ENCODE data around the gene ZNF576.

Gene ZNF576

DNA sequence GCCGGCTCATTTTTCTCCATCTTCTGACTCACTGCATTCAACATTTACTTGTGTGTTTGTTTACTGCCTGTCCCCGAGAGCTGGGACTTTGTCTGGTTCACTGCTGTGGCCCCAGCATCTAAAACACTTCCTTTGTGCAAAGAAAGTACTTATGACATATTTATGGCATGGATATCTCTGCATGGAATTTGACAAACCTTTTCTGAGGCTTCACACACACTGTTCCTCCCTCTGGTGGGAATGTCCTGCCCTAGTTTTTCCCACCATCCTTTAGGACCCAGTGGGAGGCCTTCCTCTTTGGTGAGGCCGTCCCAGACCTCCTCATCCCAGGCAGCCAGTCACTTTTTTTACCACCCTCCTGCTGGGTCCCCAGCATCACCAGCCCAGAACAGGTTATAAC, 14.1 kb downstream of the ZNF576 start:
- in situ Hi-C loops (cut with MboI; ENCODE audit: low sequenced_read_pairs, unreplicated experiment): no loop called here
- DNase-seq (ENCODE audit: low spot score): no peak
- TF ChIP-seq, protein P1, sequence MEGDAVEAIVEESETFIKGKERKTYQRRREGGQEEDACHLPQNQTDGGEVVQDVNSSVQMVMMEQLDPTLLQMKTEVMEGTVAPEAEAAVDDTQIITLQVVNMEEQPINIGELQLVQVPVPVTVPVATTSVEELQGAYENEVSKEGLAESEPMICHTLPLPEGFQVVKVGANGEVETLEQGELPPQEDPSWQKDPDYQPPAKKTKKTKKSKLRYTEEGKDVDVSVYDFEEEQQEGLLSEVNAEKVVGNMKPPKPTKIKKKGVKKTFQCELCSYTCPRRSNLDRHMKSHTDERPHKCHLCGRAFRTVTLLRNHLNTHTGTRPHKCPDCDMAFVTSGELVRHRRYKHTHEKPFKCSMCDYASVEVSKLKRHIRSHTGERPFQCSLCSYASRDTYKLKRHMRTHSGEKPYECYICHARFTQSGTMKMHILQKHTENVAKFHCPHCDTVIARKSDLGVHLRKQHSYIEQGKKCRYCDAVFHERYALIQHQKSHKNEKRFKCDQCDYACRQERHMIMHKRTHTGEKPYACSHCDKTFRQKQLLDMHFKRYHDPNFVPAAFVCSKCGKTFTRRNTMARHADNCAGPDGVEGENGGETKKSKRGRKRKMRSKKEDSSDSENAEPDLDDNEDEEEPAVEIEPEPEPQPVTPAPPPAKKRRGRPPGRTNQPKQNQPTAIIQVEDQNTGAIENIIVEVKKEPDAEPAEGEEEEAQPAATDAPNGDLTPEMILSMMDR (IDR thresholded peaks at IDR 0.05; ENCODE audit: borderline replicate concordance, control extremely low read depth, extremely low read depth, insufficient read depth, missing control alignments): no peak

DNA sequence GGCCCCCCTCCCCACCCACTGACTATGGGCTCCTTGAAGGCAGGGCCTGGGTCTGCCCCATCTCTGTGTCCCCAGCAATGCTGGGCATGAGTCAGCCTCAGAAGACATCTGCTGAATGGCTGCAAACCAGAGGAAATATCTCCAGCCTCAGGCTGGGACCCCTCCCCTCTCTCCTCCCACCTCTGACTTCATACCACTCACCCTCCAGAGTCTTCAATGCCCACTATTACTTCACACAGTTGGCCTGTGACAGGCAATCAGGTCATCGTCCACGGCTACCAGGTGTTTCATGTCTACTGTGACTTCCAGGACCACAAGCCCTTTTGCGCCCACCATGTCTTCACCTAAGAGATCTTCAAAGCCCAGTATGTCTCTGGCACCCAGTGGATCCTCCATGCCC, 15.4 kb downstream of the ZNF576 start, which contains the start of gene SRRM5:
Gene SRRM5, plus strand, starts transcription at position 301 of the 400 bp plus-strand sequence. Its CDS starts 34 bp downstream, at position 335.
- no peak for DNase-seq (ENCODE audit: low spot score)
- TF ChIP-seq, protein P1 (IDR thresholded peaks at IDR 0.05; ENCODE audit: borderline replicate concordance, control extremely low read depth, extremely low read depth, insufficient read depth, missing control alignments): no peak
- in situ Hi-C loops (cut with MboI; ENCODE audit: low sequenced_read_pairs, unreplicated experiment): no loop called here

DNA sequence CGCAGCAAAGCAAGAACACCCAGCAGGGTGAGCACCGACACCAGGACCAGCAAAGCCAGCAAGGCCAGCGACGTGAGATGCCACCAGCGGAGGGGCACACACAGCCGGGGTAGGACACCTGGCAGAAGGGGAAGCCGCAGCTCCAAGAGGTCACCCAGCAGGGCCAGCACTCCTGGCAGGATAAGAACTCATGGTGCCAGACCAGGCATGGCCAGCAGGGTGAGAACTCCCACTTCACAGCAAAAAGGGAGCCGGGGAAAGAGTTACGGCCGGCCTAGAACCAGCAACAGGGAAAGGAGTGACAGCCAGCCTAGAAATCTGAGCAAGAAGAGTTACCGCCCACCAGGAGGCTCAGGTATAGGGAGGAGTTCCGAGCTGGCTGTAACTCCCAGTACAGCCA, 16.0 kb downstream of the ZNF576 start:
- TF ChIP-seq, protein P1 (IDR thresholded peaks at IDR 0.05; ENCODE audit: borderline replicate concordance, control extremely low read depth, extremely low read depth, insufficient read depth, missing control alignments): no peak
- in situ Hi-C loops (cut with MboI; ENCODE audit: low sequenced_read_pairs, unreplicated experiment): no loop called here
- DNase-seq (ENCODE audit: low spot score): no peak

DNA sequence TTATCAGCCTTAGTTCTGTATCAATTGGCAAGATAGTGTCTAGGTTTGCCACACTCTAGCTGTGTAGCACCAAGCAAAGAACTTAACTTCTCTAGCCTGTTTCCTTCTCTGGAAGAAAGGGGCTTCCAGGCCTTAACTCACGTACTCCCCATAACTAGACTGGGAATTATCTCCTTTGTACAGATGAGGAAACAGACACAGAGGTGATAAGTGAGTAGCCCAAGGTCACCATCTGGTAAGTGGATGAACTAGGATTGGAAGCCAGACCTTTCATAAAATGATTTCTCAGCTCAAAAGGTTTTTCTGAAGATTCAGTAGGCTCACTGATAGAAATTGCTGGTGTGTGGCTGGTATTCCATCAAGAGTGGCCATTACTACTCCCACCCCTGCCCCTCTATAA, 19.9 kb downstream of the ZNF576 start:
- in situ Hi-C loops (cut with MboI; ENCODE audit: low sequenced_read_pairs, unreplicated experiment): no loop called here
- no peak for DNase-seq (ENCODE audit: low spot score)
- TF ChIP-seq, protein P1 (IDR thresholded peaks at IDR 0.05; ENCODE audit: borderline replicate concordance, control extremely low read depth, extremely low read depth, insufficient read depth, missing control alignments): no peak

DNA sequence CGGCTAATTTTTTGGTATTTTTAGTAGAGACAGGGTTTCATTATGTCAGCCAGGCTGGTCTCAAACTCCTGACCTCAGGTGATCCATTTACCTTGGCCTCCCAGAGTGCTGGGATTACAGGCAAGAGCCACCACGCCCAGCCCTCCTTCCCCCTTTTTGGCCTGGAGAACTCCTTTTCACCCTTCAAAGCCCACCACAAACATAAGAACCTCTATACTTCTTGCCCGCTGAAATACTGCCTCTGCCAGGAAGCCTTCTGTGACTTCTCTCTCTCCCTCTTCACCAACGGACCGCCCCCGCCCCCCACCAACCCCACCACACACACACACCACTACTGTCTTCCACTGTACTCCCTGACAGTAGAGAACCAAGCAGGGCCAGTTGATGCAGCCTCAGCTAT, 20.6 kb downstream of the ZNF576 start:
- DNase-seq (ENCODE audit: low spot score): no peak
- in situ Hi-C loops (cut with MboI; ENCODE audit: low sequenced_read_pairs, unreplicated experiment): no loop called here
- TF ChIP-seq, protein P1 (IDR thresholded peaks at IDR 0.05; ENCODE audit: borderline replicate concordance, control extremely low read depth, extremely low read depth, insufficient read depth, missing control alignments): no peak

DNA sequence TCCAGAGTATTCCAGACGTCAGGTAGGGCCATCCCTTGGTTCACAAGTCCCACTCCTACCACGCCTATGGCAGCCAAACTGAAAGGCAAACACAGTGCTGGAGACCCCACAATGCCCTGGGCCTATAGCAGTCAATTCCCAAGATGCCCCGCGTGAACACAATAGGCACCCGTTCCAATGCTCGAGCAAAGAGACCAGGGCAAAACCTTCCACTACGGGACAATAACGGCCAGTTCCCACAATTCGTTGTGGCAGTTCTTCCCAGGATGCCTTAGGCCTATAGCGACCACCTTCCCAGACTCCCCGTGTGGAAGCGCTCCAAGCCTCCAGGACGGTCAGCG, 22.5 kb downstream of the ZNF576 start:
- peak; percentile 80 for DNase-seq (ENCODE audit: low spot score)
- TF ChIP-seq, protein P1 (IDR thresholded peaks at IDR 0.05; ENCODE audit: borderline replicate concordance, control extremely low read depth, extremely low read depth, insufficient read depth, missing control alignments): no peak
- in situ Hi-C loops (cut with MboI; ENCODE audit: low sequenced_read_pairs, unreplicated experiment): no loop called here

Data from GM13976 (cell line).